Prostate gland (tissue), 2 donors: ENCODE measurements around the gene EMILIN3. TPM values are rescaled to one million over a fixed set of nuclear protein-coding genes. Genes with fewer than 3 reads are reported as not detected.

Source experiments
- DNase-seq: peaks from one replicate; pipeline ENCODE4 v3.0.0-alpha.2; 2019; ENCODE audit warnings: low spot score
- H3K27ac ChIP-seq, 2 donors: fragments of 200-600 bp; sonication (generic); 2 replicates each; pipeline ENCODE4 v1.5.1; 2017 to 2019
- H3K27me3 ChIP-seq: fragments of 200-600 bp; sonication (generic); replicated peaks from 2 replicates; pipeline ENCODE4 v1.5.1; 2019; ENCODE audit not compliant: insufficient read depth
- H3K36me3 ChIP-seq, 2 donors: fragments of 200-600 bp; sonication (generic); 1 replicate in 1 of 2; 2 replicates in 1 of 2; pipeline versions ENCODE4 v1.5.1 to v1.8.1; 2017 to 2019
- H3K4me1 ChIP-seq: fragments of 200-600 bp; sonication (generic); replicated peaks from 2 replicates; pipeline ENCODE4 v1.5.1; 2019
- H3K4me3 ChIP-seq, 2 donors: fragments of 200-600 bp; sonication (generic); 2 replicates each; pipeline ENCODE4 v1.5.1; 2017 to 2019
- H3K9me3 ChIP-seq: fragments of 200-600 bp; sonication (generic); 2 replicates; pipeline ENCODE4 v1.5.1; 2017
- CTCF ChIP-seq, 4 experiments: fragments of 200-600 bp in 2 of 4; fragments of 450-650 bp in 2 of 4; sonication (generic) in 2 of 4; IDR thresholded peaks; 1 replicate in 3 of 4; 2 replicates in 1 of 4; pipeline ENCODE4 v1.5.1; 2016 to 2019; ENCODE audit warnings: antibody characterized with exemption in 4 of 4, mild to moderate bottlenecking in 2 of 4, moderate library complexity in 2 of 4
- POLR2A ChIP-seq: fragments of 450-650 bp; IDR thresholded peaks from one replicate; pipeline ENCODE4 v1.6.1; 2016; ENCODE audit warnings: antibody characterized with exemption, mild to moderate bottlenecking
- POLR2AphosphoS5 ChIP-seq: sonication (generic); formaldehyde crosslinking; IDR thresholded peaks from one replicate; pipeline ENCODE4 v1.6.1; 2017; ENCODE audit warnings: antibody characterized with exemption
- WGBS: methylation state at CpG from one replicate; pipeline ENCODE4 v1.1.5; 2018; 5-methylcytosine and 5-hydroxymethylcytosine counted together
- intact Hi-C: fragments of 100-400 bp; cut with DNase I; formaldehyde crosslinking; loops from one replicate; pipeline ENCODE4 v1.14.2; 2022
- total RNA-seq, 2 donors: library from RNA; depleted of rRNA; stranded (reverse); fragments of >200 nt; gene quantifications; one replicate each; pipeline ENCODE4 v1.1.0, GENCODE V29; 2016

The EMILIN3 gene
- total RNA-seq, 2 donors from 2014 or later, result 7.4 to 8.4 TPM

GRCh38 chr20:41392295-41392694 is 25.7 kb upstream of the EMILIN3 start:
- Histone ChIP-seq H3K4me1 (no peaks in the 10 kb centered on the region), H3K27ac (peak overlapping the region in 1 of 2 donors; percentile 50), H3K36me3 (no peaks in the 10 kb centered on the region), H3K4me3 (no peak overlapping the region), H3K27me3 (no peaks in the 10 kb centered on the region), H3K9me3 (no peaks in the 10 kb centered on the region)
- no peak for TF ChIP-seq POLR2AphosphoS5
- no peak for TF ChIP-seq POLR2A
- DNase-seq, result no peak
- WGBS, result 100% methylated on average over 1 of the region's 1 CpG
- intact Hi-C loops, result no loop called here

GRCh38 chr20:41391587-41392001 is 25.0 kb upstream of the EMILIN3 start:
- no peaks in the 10 kb centered on the region for H3K9me3 ChIP-seq
- H3K36me3 ChIP-seq, result no peaks in the 10 kb centered on the region
- DNase-seq, result no peak
- no peak overlapping the region for H3K27ac ChIP-seq
- H3K27me3 ChIP-seq, result no peaks in the 10 kb centered on the region
- no peak overlapping the region for H3K4me3 ChIP-seq
- no peaks in the 10 kb centered on the region for H3K4me1 ChIP-seq
- intact Hi-C loops, result no loop called here
- TF ChIP-seq CTCF (IDR thresholded peaks at IDR 0.05) (no peak), POLR2A (no peak), POLR2AphosphoS5 (no peak)
- 55% methylated on average over 10 of the region's 10 CpGs for WGBS

GRCh38 chr20:41390889-41391288 is 24.3 kb upstream of the EMILIN3 start:
- H3K36me3 ChIP-seq, result no peaks in the 10 kb centered on the region
- 98% methylated on average over 3 of the region's 3 CpGs for WGBS
- H3K27ac ChIP-seq, result no peak overlapping the region
- no peaks in the 10 kb centered on the region for H3K4me1 ChIP-seq
- DNase-seq, result no peak
- TF ChIP-seq POLR2AphosphoS5, result no peak
- no peak for TF ChIP-seq CTCF (IDR thresholded peaks at IDR 0.05)
- no peak for TF ChIP-seq POLR2A
- H3K27me3 ChIP-seq, result no peaks in the 10 kb centered on the region
- no peak overlapping the region for H3K4me3 ChIP-seq
- H3K9me3 ChIP-seq, result no peaks in the 10 kb centered on the region
- intact Hi-C loops, result no loop called here

- intact Hi-C loops, result no loop called here
- Histone ChIP-seq H3K4me1 (no peaks in the 10 kb centered on the region), H3K27ac (no peak overlapping the region), H3K27me3 (no peaks in the 10 kb centered on the region), H3K4me3 (no peak overlapping the region), H3K9me3 (no peaks in the 10 kb centered on the region), H3K36me3 (no peaks in the 10 kb centered on the region)
- TF ChIP-seq CTCF (IDR thresholded peaks at IDR 0.05) (no peak), POLR2A (no peak), POLR2AphosphoS5 (no peak)
- 30% methylated on average over 9 of the region's 9 CpGs for WGBS
- DNase-seq, result no peak
Observed at GRCh38 chr20:41387444-41387851, 20.8 kb upstream of the EMILIN3 start.

- no peak for DNase-seq
- Histone ChIP-seq H3K27me3 (no peaks in the 10 kb centered on the region), H3K27ac (no peak overlapping the region), H3K36me3 (no peaks in the 10 kb centered on the region), H3K9me3 (no peaks in the 10 kb centered on the region), H3K4me1 (no peaks in the 10 kb centered on the region), H3K4me3 (no peak overlapping the region)
- intact Hi-C loops, result no loop called here
- 69% methylated on average over 14 of the region's 14 CpGs for WGBS
- no peak for TF ChIP-seq CTCF (IDR thresholded peaks at IDR 0.05)
- no peak for TF ChIP-seq POLR2A
- no peak for TF ChIP-seq POLR2AphosphoS5
Observed at GRCh38 chr20:41386502-41387427, 20.1 kb upstream of the EMILIN3 start.
